GM12872 (cell line): ENCODE data around the gene WFDC6.

Experiments
- CTCF ChIP-seq: IDR thresholded peaks from 3 replicates; pipeline ENCODE4 v1.5.1; 2011; ENCODE audit warnings: low read depth, mild to moderate bottlenecking, low read length, moderate library complexity; ENCODE audit not compliant: insufficient read depth

The WFDC6 gene

DNA sequence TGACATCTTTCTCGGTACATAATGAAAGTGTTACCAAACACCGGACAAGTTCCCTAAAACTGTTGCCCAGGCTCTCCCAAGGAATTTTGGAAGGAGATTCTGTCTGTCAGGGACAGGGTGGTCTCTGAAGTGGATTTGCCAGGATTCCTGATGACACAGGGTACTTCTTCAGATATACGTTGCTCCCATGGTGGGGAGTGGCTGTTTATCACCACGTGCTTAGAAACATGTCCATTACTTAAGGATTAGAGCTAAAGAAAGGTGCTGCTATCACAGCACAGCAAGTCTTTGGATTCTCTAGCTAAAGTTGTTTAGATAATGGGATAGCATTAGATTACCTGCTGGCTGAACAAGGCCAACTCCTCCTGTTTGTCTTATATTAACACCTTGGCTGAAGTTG, 30.2 kb downstream of the WFDC6 start:
- no peak for TF ChIP-seq CTCF

DNA sequence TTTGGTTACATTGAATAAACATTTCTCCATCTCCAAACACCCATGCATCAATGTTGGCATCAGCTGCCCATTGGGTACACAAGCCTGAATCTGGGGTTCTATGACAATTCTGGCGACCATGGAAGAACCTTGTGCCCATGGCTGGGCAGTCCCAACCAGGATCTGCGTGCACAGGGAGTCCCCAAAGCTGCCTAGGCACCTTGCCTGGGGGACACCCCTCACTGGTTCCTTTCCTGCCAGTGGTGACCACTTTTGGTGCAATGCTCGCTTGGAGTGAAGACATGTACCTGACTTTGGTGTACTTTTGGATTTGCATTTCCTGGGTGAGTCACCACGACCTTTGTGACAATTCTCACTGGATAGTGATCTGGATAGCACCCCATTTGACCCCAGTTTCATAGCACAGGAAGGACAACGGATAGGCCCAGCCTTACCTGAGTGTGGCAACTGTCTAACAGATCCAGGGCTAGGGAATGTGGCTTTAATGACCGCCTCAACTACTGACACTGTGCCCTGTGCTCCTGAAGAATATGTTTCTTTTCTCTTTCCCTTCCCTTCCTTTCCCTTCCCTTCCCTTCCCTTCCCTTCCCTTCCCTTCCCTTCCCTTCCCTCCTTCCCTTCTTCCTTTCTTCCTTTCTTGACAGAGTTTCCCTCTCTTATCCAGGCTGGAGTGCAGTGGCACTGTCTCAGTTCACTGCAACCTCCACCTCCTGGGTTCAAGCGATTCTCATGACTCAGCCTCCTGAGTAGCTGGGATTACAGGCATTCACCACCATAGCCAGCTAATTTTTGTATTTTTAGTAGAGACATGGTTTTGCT, 31.0 kb downstream of the WFDC6 start:
- TF ChIP-seq CTCF, result no peak

DNA sequence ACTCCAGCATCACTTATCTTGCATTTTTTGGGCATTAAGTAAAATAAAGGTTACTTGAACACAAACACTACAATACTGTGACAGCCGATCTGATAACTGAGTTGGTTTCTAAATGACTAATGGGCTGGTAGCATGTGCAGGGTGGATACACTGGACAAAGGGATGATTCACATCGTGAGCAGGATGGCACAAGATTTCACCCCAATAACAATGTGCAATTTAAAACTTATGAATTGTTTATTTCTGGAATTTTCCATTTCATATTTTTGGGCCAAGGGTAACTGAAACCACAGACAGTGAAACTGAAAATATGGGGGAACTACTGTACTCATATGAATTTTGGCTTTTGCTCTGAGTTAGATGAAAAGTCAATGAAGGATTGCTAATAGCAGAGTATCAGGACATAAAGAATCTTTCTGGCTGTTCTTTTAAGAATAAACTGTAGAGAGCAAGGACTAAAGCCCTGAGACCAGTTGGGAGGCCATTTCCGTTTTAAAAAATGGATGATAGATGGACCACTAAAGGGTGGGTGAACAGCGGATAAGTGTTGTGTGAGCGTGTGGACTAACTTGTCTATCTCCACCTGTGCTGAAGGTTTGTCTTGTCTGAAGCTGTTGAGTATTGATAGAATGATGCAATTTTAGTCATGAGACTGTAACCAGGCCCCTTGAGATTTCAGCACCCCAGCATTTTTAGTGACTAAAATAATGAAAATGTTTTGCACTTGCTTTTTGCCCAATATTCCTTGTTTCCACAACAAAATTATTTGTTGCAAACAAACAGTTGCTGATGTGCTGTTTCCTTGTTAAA, 32.1 kb downstream of the WFDC6 start:
- TF ChIP-seq CTCF, result no peak

GRCh38 chr20:45506398-45506797, 32.9 kb downstream of the WFDC6 start:
- no peak for TF ChIP-seq CTCF

GRCh38 chr20:45503403-45503802, 35.9 kb downstream of the WFDC6 start:
- no peak for TF ChIP-seq CTCF

- TF ChIP-seq CTCF, result no peak
These were observed 36.7 kb downstream of the WFDC6 start for GRCh38 chr20:45502561-45502960.

- TF ChIP-seq CTCF, result no peak
These were observed 37.7 kb downstream of the WFDC6 start for GRCh38 chr20:45501600-45501999.
